ENCODE measurements around the gene LYSMD1.
A peak's percentile ranks its signal among the peaks of the same experiment; 100 is the strongest.

The LYSMD1 gene

DNA sequence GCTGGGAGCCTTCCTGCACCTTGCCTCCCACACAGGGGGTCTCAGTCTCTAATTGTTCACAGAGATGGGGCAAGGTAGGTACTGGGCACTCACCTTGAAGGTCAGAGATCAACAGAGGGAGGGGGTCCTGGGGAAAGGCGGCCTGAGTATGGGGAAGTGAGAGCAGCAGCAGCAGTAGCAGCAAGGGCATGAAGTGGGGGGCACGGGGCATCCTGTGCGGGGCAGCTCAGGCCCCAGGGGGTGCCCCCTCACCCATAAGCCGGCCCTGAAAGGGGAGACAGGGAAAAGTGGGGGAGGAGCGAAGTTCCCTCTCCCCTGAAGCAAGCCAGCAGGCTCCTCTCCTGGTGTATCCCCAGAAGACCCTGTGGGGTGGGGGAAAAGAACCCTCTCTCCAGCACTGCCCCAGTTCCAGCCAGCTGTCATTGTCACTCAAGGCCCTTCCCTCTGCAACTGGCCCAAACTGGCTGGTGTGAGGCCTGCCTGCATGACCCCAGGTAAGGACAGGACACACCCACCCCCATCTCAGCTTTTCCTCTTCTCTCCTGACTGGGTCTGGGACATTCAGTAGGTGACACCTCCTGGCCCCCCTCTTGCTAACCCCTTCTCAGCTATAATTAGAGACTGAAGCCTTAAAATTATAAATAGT, 23.2 kb downstream of the LYSMD1 start:
- no peak for DNase-seq (ENCODE audit: low read depth in 1 of 2, low spot score in 1 of 2)

- no peak for DNase-seq (ENCODE audit: low read depth in 1 of 2, low spot score in 1 of 2)
These were observed 27.9 kb downstream of the LYSMD1 start for GRCh38 chr1:151137789-151138188.

GRCh38 chr1:151135433-151136385, 30.0 kb downstream of the LYSMD1 start:
- DNase-seq (ENCODE audit: low read depth in 1 of 2, low spot score in 1 of 2), result no peak

GRCh38 chr1:151134991-151135390, 30.7 kb downstream of the LYSMD1 start:
- DNase-seq (ENCODE audit: low read depth in 1 of 2, low spot score in 1 of 2), result no peak

GRCh38 chr1:151134396-151134795, 31.3 kb downstream of the LYSMD1 start:
- no peak for DNase-seq (ENCODE audit: low read depth in 1 of 2, low spot score in 1 of 2)

GRCh38 chr1:151133018-151133806, 32.5 kb downstream of the LYSMD1 start:
- no peak for DNase-seq (ENCODE audit: low read depth in 1 of 2, low spot score in 1 of 2)

DNA sequence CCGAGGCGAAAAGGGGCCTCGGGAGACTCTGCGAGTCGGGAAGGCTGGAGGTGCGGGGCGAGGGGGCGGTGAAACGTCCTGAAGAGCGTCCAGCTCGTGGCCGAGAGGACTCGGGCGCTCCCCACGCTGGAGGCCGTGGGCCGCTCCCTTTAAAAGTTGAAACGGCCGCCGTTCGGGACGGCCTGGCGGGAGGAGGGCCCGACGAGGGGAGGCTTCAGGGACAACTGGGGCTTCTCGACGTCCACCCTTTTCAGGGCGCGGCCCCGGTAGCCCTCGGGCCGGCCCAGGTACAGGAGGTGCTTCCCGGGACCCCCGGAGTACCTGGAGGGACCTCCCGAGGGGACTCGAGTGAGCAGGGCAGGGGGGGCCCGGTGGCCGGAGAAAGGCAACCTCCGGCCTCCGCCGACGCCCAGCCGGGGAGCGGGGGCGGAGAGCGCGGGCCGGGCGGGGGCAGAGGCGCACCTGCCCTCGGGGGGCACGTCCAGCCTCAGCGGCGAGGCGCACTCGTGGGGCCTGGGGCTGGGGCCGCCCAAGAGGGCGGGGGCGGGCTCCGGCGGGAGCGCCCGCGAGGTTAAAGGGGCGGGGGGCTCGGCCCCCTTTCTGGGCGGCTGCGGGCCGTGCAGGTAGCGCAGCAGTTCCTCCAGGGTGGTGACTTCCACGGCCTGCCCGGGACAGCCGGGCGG, 33.2 kb downstream of the LYSMD1 start:
- no peak for DNase-seq (ENCODE audit: low read depth in 1 of 2, low spot score in 1 of 2)

DNA sequence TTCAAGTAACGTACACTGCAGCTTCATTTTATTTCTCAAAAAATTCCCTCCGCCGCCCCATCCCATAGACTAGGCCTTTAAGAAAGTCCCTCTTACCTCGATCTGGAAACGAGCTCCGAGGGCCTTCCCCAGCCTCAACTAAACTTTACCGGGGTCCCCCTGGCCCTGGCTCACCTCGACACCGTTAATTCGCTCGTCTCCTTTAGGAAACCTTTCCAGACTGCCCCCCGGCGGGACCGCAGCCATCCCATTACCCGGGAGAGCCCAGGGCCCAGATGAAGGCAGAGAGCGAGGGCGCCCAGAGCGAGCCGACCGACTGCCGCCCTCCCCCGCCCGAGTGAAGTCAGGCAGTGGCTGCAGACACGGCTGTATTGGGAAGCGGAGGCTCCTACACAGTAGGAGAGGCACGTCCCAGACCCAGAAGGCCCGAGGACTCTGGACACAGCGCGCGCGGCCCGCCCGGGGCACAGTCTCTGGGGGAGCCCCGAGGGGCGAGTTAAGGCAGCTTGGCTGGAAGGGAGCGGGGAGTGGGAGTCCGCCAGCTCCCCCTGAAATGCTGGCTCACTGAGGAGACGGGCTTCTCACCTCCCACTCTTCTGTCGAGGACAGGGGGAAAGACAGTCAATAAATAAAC, 33.9 kb downstream of the LYSMD1 start:
- no peak for DNase-seq (ENCODE audit: low read depth in 1 of 2, low spot score in 1 of 2)

DNA sequence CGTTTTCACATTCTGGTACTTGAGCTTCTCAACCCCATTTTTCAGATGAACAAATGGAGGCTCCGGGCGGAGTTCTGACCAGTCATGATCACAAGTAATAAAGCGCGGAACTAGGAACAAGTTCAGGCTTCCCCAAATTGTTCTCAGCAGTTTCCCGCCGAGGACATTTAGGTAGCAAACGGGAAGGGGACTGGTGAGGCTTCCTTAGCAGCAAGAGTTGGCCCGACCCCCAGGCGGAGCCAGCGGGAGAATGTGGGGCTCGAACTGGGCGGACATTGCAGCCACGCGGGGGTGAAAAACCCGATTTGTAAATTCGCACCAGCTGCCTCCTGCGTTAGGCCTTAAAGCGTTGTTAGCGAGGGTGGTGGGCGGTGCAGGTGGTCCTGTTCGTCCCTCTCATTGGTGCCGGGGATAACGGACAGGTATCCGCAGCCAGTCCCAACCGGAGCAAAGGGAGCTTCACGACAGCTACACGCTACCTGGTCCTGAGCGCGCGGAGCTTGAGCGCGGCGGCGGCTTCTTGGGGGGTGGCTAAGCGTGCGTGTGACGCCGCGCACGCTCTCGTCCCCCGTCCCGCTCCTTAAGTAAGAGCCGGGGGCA, 34.6 kb downstream of the LYSMD1 start:
- DNase-seq (ENCODE audit: low read depth in 1 of 2, low spot score in 1 of 2), result peak; percentile 60 to 78

- no peak for DNase-seq (ENCODE audit: low read depth in 1 of 2, low spot score in 1 of 2)
These were observed 36.9 kb downstream of the LYSMD1 start for GRCh38 chr1:151128800-151129199.

- DNase-seq (ENCODE audit: low read depth in 1 of 2, low spot score in 1 of 2), result no peak
These were observed 40.8 kb downstream of the LYSMD1 start for GRCh38 chr1:151124763-151125403.

GRCh38 chr1:151113877-151114276, 51.8 kb downstream of the LYSMD1 start:
- DNase-seq (ENCODE audit: low read depth in 1 of 2, low spot score in 1 of 2), result no peak

Data from activated CD4-positive, alpha-beta T cell treated with anti-CD3 and anti-CD28 coated beads, Interleukin-2, amount 50 U/mL, for 24 hours (primary cell).